ENCODE data around the gene SOX18. TPM values are rescaled to one million over a fixed set of nuclear protein-coding genes. Genes with fewer than 3 reads are reported as not detected.

SOX18 gene
- polyA plus RNA-seq, 4 donors, result 9.3 to 19.7 (median 10.9) TPM

- DNase-seq (ENCODE audit: low read depth in 4 of 4, low spot score in 3 of 4), result no peak
Observed at GRCh38 chr20:64080813-64081623, 31.6 kb upstream of the SOX18 start.

- DNase-seq (ENCODE audit: low read depth in 4 of 4, low spot score in 3 of 4), result no peak
Observed at GRCh38 chr20:64080013-64080812, 30.8 kb upstream of the SOX18 start, which contains the start of gene OPRL1. Gene OPRL1, plus strand, starts transcription at chr20:64080082. Its CDS starts 12,639 bp downstream, at chr20:64092721.

- no peak for DNase-seq (ENCODE audit: low read depth in 4 of 4, low spot score in 3 of 4)
Observed at GRCh38 chr20:64079273-64080012, 30.0 kb upstream of the SOX18 start, which contains the start of gene RGS19. Gene RGS19, minus strand, starts transcription at chr20:64079518. Its CDS starts 2,632 bp downstream, at chr20:64076886.

GRCh38 chr20:64078934-64079272 is 29.5 kb upstream of the SOX18 start:
- no peak for DNase-seq (ENCODE audit: low read depth in 4 of 4, low spot score in 3 of 4)

GRCh38 chr20:64077876-64078551 is 28.6 kb upstream of the SOX18 start:
- no peak for DNase-seq (ENCODE audit: low read depth in 4 of 4, low spot score in 3 of 4)

- DNase-seq (ENCODE audit: low read depth in 4 of 4, low spot score in 3 of 4), result no peak
Observed at GRCh38 chr20:64077541-64077875, 28.1 kb upstream of the SOX18 start.

- no peak for DNase-seq (ENCODE audit: low read depth in 4 of 4, low spot score in 3 of 4)
Observed at GRCh38 chr20:64077094-64077493, 27.7 kb upstream of the SOX18 start.

GRCh38 chr20:64076061-64076997 is 26.9 kb upstream of the SOX18 start:
- no peak for DNase-seq (ENCODE audit: low read depth in 4 of 4, low spot score in 3 of 4)

- DNase-seq (ENCODE audit: low read depth in 4 of 4, low spot score in 3 of 4), result no peak
Observed at GRCh38 chr20:64075556-64075955, 26.1 kb upstream of the SOX18 start.

GRCh38 chr20:64074963-64075362 is 25.5 kb upstream of the SOX18 start:
- DNase-seq (ENCODE audit: low read depth in 4 of 4, low spot score in 3 of 4), result no peak

GRCh38 chr20:64074184-64074789 is 24.8 kb upstream of the SOX18 start:
- no peak for DNase-seq (ENCODE audit: low read depth in 4 of 4, low spot score in 3 of 4)

GRCh38 chr20:64073476-64074183 is 24.2 kb upstream of the SOX18 start:
- DNase-seq (ENCODE audit: low read depth in 4 of 4, low spot score in 3 of 4), result no peak

- DNase-seq (ENCODE audit: low read depth in 4 of 4, low spot score in 3 of 4), result no peak
Observed at GRCh38 chr20:64072498-64073063, 23.1 kb upstream of the SOX18 start.

- DNase-seq (ENCODE audit: low read depth in 4 of 4, low spot score in 3 of 4), result no peak
Observed at GRCh38 chr20:64071341-64072332, 22.2 kb upstream of the SOX18 start.

GRCh38 chr20:64070244-64070993 is 21.0 kb upstream of the SOX18 start:
- no peak for DNase-seq (ENCODE audit: low read depth in 4 of 4, low spot score in 3 of 4)

GRCh38 chr20:64069614-64070243 is 20.3 kb upstream of the SOX18 start:
- no peak for DNase-seq (ENCODE audit: low read depth in 4 of 4, low spot score in 3 of 4)
